Thyroid gland (tissue), 4 donors: Measurements from ENCODE around the gene KCNQ1.

ENCODE experiments used
- CTCF ChIP-seq, 6 experiments: fragments of 200-600 bp in 3 of 6; fragments of 450-650 bp in 3 of 6; sonication (generic) in 3 of 6; IDR thresholded peaks; one replicate each; pipeline ENCODE4 v1.5.1; 2016 to 2019; ENCODE audit warnings: antibody characterized with exemption in 6 of 6, mild to moderate bottlenecking in 2 of 6, inconsistent platforms in 1 of 6, moderate library complexity in 1 of 6
- POLR2A ChIP-seq, 2 donors: fragments of 450-650 bp; IDR thresholded peaks; one replicate each; pipeline ENCODE4 v1.6.1; 2017; ENCODE audit warnings: antibody characterized with exemption in 2 of 2, mild to moderate bottlenecking in 2 of 2, moderate library complexity in 1 of 2

DNA sequence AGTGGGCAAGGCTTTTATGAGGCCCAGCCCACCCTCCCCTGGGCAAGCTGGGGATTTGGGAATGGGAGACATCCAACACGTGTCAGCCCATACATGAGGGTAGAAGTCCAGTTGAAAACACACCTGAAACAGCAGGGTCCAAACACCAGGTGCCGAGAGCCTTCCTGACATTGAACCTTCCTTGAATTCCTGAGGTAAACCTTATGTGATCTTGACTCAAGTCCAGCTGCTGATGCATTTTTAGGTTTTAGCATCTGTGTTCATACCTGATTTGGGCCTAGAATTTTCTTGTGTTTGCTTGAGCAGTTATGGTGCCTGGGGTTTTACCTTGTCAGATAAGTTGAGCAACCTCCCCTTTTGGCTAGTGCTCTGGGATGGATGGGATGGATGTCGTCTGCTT is 374.5 kb downstream of the KCNQ1 start:
- no peak for TF ChIP-seq CTCF (IDR thresholded peaks at IDR 0.05)
- TF ChIP-seq POLR2A (IDR thresholded peaks at IDR 0.05): no peak
